B cell (primary cell): ENCODE data around the gene RRM1. TPM values are rescaled to one million over a fixed set of nuclear protein-coding genes. Genes with fewer than 3 reads are reported as not detected.

Experiments used
- ATAC-seq: fragments of 200-7000 bp; cut with Tn5 transposase; one replicate; pipeline ENCODE4 v1.10.0; 2021; ENCODE audit warnings: low read depth, mild to moderate bottlenecking, moderate number of reproducible peaks, moderate library complexity
- CTCF ChIA-PET: fragments of 350-600 bp; sonication (Branson Sonifier 250); formaldehyde crosslinking; loops from one replicate; lab custom pipeline; 2021; ENCODE audit warnings: antibody characterized with exemption, inconsistent platforms; lab: Charles Lee
- POLR2A ChIA-PET: fragments of 350-600 bp; sonication (Branson Sonifier 250); formaldehyde crosslinking; loops from one replicate; lab custom pipeline; 2021; ENCODE audit warnings: antibody characterized with exemption; lab: Charles Lee
- DNase-seq: peaks from one replicate; pipeline ENCODE4 v3.0.0; 2013
- H2AFZ ChIP-seq: 2 replicates; pipeline ENCODE4 v1.6.1; 2012; ENCODE audit warnings: mild to moderate bottlenecking, low read depth, low read length; ENCODE audit not compliant: insufficient read depth, poor library complexity, severe bottlenecking
- H3K27ac ChIP-seq, 2 donors: 1 replicate in 1 of 2; 2 replicates in 1 of 2; pipeline ENCODE4 v1.5.1; 2012 to 2013; ENCODE audit warnings: low read length in 2 of 2, mild to moderate bottlenecking in 2 of 2, moderate library complexity in 1 of 2
- H3K27me3 ChIP-seq, 4 experiments: fragments of 200-600 bp in 1 of 4; sonication (generic) in 1 of 4; replicated peaks in 1 of 4; 1 replicate in 2 of 4; 2 replicates in 2 of 4; pipeline versions ENCODE4 v1.6.1 to v1.7.0; 2013 to 2016; ENCODE audit warnings: low read length in 3 of 4, mild to moderate bottlenecking in 2 of 4, mixed read lengths in 1 of 4, moderate library complexity in 1 of 4; ENCODE audit not compliant: insufficient read depth in 4 of 4, control insufficient read depth in 3 of 4; ENCODE audit errors: control extremely low read depth in 1 of 4
- H3K36me3 ChIP-seq, 2 experiments: replicated peaks in 1 of 2; 1 replicate in 1 of 2; 2 replicates in 1 of 2; pipeline versions ENCODE4 v1.6.1 to v1.7.1; 2013; ENCODE audit warnings: low read length in 1 of 2; ENCODE audit not compliant: insufficient read depth in 2 of 2, control insufficient read depth in 1 of 2; ENCODE audit errors: control extremely low read depth in 1 of 2, extremely low read depth in 1 of 2
- H3K4me1 ChIP-seq, 2 donors: fragments of 200-600 bp in 1 of 2; sonication (generic) in 1 of 2; 1 replicate in 1 of 2; 2 replicates in 1 of 2; pipeline versions ENCODE4 v1.5.1 to v1.6.1; 2013 to 2017; ENCODE audit warnings: low read length in 2 of 2; ENCODE audit not compliant: control insufficient read depth in 2 of 2, insufficient read depth in 2 of 2
- H3K4me2 ChIP-seq: replicated peaks from 2 replicates; pipeline ENCODE3; 2012; ENCODE audit warnings: mild to moderate bottlenecking, low read depth, low read length; ENCODE audit not compliant: poor library complexity, severe bottlenecking
- H3K4me3 ChIP-seq, 5 experiments: fragments of 200-600 bp in 1 of 5; sonication (generic) in 1 of 5; 1 replicate in 3 of 5; 2 replicates in 2 of 5; pipeline versions ENCODE4 v1.5.1 to v1.7.0; 2011 to 2016; ENCODE audit warnings: low read length in 4 of 5, mild to moderate bottlenecking in 4 of 5, low read depth in 2 of 5, control low read depth in 1 of 5, moderate library complexity in 1 of 5; ENCODE audit not compliant: insufficient read depth in 1 of 5; ENCODE audit errors: control extremely low read depth in 1 of 5, extremely low read depth in 1 of 5
- H3K79me2 ChIP-seq: fragments of 200-600 bp; sonication (generic); one replicate; pipeline ENCODE4 v1.6.0; 2016; ENCODE audit warnings: low read length; ENCODE audit not compliant: control insufficient read depth, insufficient read depth
- H3K9ac ChIP-seq: fragments of 200-600 bp; sonication (generic); 2 replicates; pipeline ENCODE4 v1.6.1; 2017; ENCODE audit warnings: mild to moderate bottlenecking, low read length, moderate library complexity
- H3K9me3 ChIP-seq, 3 donors: one replicate each; pipeline versions ENCODE4 v1.6.1 to v1.7.1; 2013; ENCODE audit warnings: low read length in 2 of 3; ENCODE audit not compliant: control insufficient read depth in 2 of 3, insufficient read depth in 1 of 3; ENCODE audit errors: control extremely low read depth in 1 of 3
- H4K20me1 ChIP-seq: 2 replicates; pipeline ENCODE4 v1.6.0; 2012; ENCODE audit warnings: mild to moderate bottlenecking, low read length; ENCODE audit not compliant: insufficient read depth, control insufficient read depth, poor library complexity, severe bottlenecking
- H3K27ac Mint-ChIP-seq: one replicate; pipeline ENCODE4 v1.8.0; 2021; ENCODE audit warnings: mixed read lengths
- H3K27me3 Mint-ChIP-seq: one replicate; pipeline ENCODE4 v1.8.0; 2021; ENCODE audit warnings: mixed read lengths
- H3K4me1 Mint-ChIP-seq: one replicate; pipeline ENCODE4 v1.8.0; 2021; ENCODE audit warnings: mixed read lengths
- H3K4me3 Mint-ChIP-seq: one replicate; pipeline ENCODE4 v1.8.0; 2021; ENCODE audit warnings: mixed read lengths
- H3K9me3 Mint-ChIP-seq: one replicate; pipeline ENCODE4 v1.8.0; 2022; ENCODE audit warnings: mixed read lengths; ENCODE audit not compliant: insufficient read depth
- EZH2 ChIP-seq: IDR thresholded peaks from 2 replicates; pipeline ENCODE4 v1.6.1; 2012; ENCODE audit warnings: borderline replicate concordance, low read depth, mild to moderate bottlenecking, moderate library complexity, low read length; ENCODE audit not compliant: insufficient read depth, poor library complexity, severe bottlenecking
- WGBS: methylation state at CpG from one replicate; pipeline ENCODE4 v1.1.5; 2013; ENCODE audit warnings: missing lambda C conversion rate; ENCODE audit not compliant: insufficient coverage; 5-methylcytosine and 5-hydroxymethylcytosine counted together
- intact Hi-C: fragments of 100-400 bp; cut with micrococcal nuclease; formaldehyde crosslinking; loops from one replicate; pipeline ENCODE4 v1.10.0; 2022
- polyA plus RNA-seq: library from polyadenylated mRNA; depleted of rRNA; stranded (reverse); fragments of >200 nt; gene quantifications from 2 replicates; pipeline ENCODE4 v1.2.3, GENCODE V29; 2012
- total RNA-seq, 2 donors: library from RNA; stranded (reverse); fragments of 120-200 nt in 1 of 2; gene quantifications; 1 replicate in 1 of 2; 2 replicates in 1 of 2; pipeline versions ENCODE4 v1.2.3 to v1.2.4, GENCODE V29; 2013 to 2022
- TF ChIP-seq, protein P1 (sequence below): fragments of 200-600 bp; IDR thresholded peaks from one replicate; pipeline ENCODE4 v1.8.0; 2022; ENCODE audit warnings: antibody characterized with exemption, mild to moderate bottlenecking

RRM1 gene
- total and polyA plus RNA-seq, 2 donors (not counting 1 experiment from before 2014, with no cell fraction given), result 6.0 to 24.5 TPM

DNA sequence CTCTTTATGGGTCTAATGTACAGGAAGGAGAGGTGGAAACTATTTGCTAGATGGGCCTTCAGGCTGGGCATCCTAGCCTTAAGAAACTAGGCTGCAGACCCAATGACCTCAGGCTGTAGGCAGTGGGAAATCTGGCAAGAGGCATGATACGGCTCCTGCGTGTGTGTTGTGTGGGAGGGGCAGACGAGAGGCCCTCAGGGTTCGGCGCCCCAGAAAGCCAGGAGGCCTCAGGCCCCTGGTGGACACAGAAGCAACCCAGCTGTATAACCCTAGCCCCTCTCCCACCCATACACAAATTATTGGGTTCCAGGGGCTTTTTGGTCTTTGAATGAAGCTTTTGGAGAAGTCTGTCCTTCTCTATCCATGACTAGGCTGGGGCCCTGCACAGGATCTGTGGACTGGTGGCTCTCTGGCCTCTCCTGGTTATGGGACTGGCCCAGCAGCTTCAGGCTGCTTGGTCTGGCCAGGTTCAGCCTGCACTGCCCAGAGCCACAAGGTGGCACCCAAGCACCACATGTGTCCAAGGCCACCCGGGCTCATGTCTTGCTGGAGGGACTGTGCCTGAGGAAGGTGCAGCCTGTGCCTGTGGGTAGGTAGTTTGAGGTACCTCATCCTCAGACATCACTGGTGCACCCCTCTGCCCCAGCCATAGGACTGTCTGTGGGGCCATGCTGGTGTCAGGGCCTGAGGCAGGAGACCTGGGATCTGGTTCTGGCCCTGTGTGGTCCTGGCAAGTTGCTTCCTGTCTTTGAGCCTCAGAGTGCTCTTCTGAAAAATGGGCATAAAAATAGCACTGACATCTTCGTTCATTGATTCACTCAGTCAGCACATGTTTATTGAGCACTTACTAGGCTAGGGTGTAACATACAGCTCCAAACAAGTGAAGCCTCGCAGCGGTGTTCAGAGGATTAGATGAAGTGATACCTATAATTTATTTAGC lies 87.5 kb downstream of the RRM1 start:
- DNase-seq (peak; percentile 17), ATAC-seq (no peak)
- Histone ChIP-seq H3K27me3 (peaks cover 0 to 11% (median 1%) of the 10 kb centered on the region in 4 experiments), H3K4me3 (no peak overlapping the region), H3K4me1 (no peaks in the 10 kb centered on the region), H3K27ac (no peak overlapping the region), H3K9ac (no peak overlapping the region), H2AFZ (no peak overlapping the region), H3K9me3 (no peaks in the 10 kb centered on the region), H3K79me2 (no peaks in the 10 kb centered on the region), H3K4me2 (no peak overlapping the region), H3K36me3 (no peaks in the 10 kb centered on the region), H4K20me1 (no peaks in the 10 kb centered on the region)
- Mint-ChIP-seq H3K9me3 (no peaks in the 10 kb centered on the region), H3K27ac (no peak overlapping the region), H3K4me1 (no peaks in the 10 kb centered on the region), H3K27me3 (no peaks in the 10 kb centered on the region), H3K4me3 (no peak overlapping the region)
- intact Hi-C loops, result no loop called here
- 60% methylated on average over 2 of the region's 9 CpGs for WGBS
- CTCF ChIA-PET, result interaction anchor here (1.6 to 1.9 kb wide), 4 partner anchors 20 to 361 kb away, joined by 3 to 9 read pairs (median 6); no protein-coding TSS in a partner anchor
- POLR2A ChIA-PET, result no interaction called here
- TF ChIP-seq, protein P1, sequence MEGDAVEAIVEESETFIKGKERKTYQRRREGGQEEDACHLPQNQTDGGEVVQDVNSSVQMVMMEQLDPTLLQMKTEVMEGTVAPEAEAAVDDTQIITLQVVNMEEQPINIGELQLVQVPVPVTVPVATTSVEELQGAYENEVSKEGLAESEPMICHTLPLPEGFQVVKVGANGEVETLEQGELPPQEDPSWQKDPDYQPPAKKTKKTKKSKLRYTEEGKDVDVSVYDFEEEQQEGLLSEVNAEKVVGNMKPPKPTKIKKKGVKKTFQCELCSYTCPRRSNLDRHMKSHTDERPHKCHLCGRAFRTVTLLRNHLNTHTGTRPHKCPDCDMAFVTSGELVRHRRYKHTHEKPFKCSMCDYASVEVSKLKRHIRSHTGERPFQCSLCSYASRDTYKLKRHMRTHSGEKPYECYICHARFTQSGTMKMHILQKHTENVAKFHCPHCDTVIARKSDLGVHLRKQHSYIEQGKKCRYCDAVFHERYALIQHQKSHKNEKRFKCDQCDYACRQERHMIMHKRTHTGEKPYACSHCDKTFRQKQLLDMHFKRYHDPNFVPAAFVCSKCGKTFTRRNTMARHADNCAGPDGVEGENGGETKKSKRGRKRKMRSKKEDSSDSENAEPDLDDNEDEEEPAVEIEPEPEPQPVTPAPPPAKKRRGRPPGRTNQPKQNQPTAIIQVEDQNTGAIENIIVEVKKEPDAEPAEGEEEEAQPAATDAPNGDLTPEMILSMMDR, result no peak
- TF ChIP-seq EZH2, result no peak
